IMR-90 (cell line): Measurements from ENCODE around the gene TMEM95. TPM values are rescaled to one million over a fixed set of nuclear protein-coding genes. Genes with fewer than 3 reads are reported as not detected.

ENCODE experiments used
- ATAC-seq: fragments of 200-7000 bp; cut with Tn5 transposase; 2 replicates; pipeline ENCODE4 v1.9.1; 2020; ENCODE audit warnings: low read depth, mild to moderate bottlenecking, moderate library complexity
- BruUV-seq: library from RNA; stranded (reverse); fragments of 400-500 nt; replicated peaks from 2 replicates; lab custom pipeline; 2021; lab: Mats Ljungman, UMichigan
- CTCF ChIA-PET: fragments of 300-600 bp; formaldehyde crosslinking; extraction: SDS; loops from one replicate; lab custom pipeline; 2021; ENCODE audit warnings: antibody characterized with exemption; lab: Yijun Ruan, JAX
- POLR2A ChIA-PET: fragments of 300-600 bp; sonication (Branson Sonifier 250); formaldehyde crosslinking; loops from one replicate; lab custom pipeline; 2022; ENCODE audit warnings: antibody characterized with exemption; ENCODE audit not compliant: unreplicated experiment; lab: Charles Lee
- DNase-seq: peaks from one replicate; pipeline ENCODE4 v3.0.0; 2013
- H2AFZ ChIP-seq: replicated peaks from 2 replicates; pipeline ENCODE3; 2013; ENCODE audit warnings: low read length, mild to moderate bottlenecking; ENCODE audit not compliant: poor library complexity
- H2AK5ac ChIP-seq: 2 replicates; pipeline ENCODE4 v1.6.1; 2013; ENCODE audit warnings: low read depth, low read length, inconsistent platforms
- H2AK9ac ChIP-seq: replicated peaks from 2 replicates; pipeline ENCODE3; 2013; ENCODE audit warnings: mild to moderate bottlenecking, low read depth, low read length, moderate library complexity; ENCODE audit not compliant: poor library complexity
- H2BK120ac ChIP-seq: 2 replicates; pipeline ENCODE4 v1.6.1; 2013; ENCODE audit warnings: low read depth, low read length, inconsistent platforms
- H2BK15ac ChIP-seq: 3 replicates; pipeline ENCODE4 v1.6.1; 2013; ENCODE audit warnings: low read depth, low read length, inconsistent platforms
- H2BK20ac ChIP-seq: 2 replicates; pipeline ENCODE4 v1.6.1; 2013; ENCODE audit warnings: low read depth, mild to moderate bottlenecking, inconsistent platforms, low read length, moderate library complexity
- H2BK5ac ChIP-seq: 2 replicates; pipeline ENCODE4 v1.6.1; 2013; ENCODE audit warnings: mild to moderate bottlenecking, low read depth, low read length, inconsistent platforms; ENCODE audit not compliant: poor library complexity, severe bottlenecking
- H3K14ac ChIP-seq: replicated peaks from 2 replicates; pipeline ENCODE4 v1.6.1; 2013; ENCODE audit warnings: low read depth, low read length, inconsistent platforms
- H3K18ac ChIP-seq: 2 replicates; pipeline ENCODE4 v1.6.1; 2013; ENCODE audit warnings: low read depth, low read length, control low read depth
- H3K23ac ChIP-seq: 2 replicates; pipeline ENCODE4 v1.6.1; 2013; ENCODE audit warnings: low read depth, low read length, inconsistent platforms
- H3K27ac ChIP-seq: 2 replicates; pipeline ENCODE4 v1.5.1; 2013; ENCODE audit warnings: mild to moderate bottlenecking, control low read depth, low read length; ENCODE audit not compliant: insufficient read depth
- H3K27me3 ChIP-seq: 2 replicates; pipeline ENCODE4 v1.6.1; 2013; ENCODE audit warnings: low read length; ENCODE audit not compliant: control insufficient read depth, insufficient read depth
- H3K36me3 ChIP-seq: 2 replicates; pipeline ENCODE4 v1.6.1; 2013; ENCODE audit warnings: low read length, mixed read lengths; ENCODE audit not compliant: control insufficient read depth, insufficient read depth
- H3K4ac ChIP-seq: 2 replicates; pipeline ENCODE4 v1.6.1; 2013; ENCODE audit warnings: low read depth, low read length, inconsistent platforms
- H3K4me1 ChIP-seq: 2 replicates; pipeline ENCODE4 v1.6.1; 2013; ENCODE audit warnings: low read length, mixed read lengths; ENCODE audit not compliant: control insufficient read depth, insufficient read depth
- H3K4me2 ChIP-seq: 2 replicates; pipeline ENCODE4 v1.6.1; 2013; ENCODE audit warnings: low read depth, mild to moderate bottlenecking, control low read depth, low read length, moderate library complexity
- H3K4me3 ChIP-seq: 2 replicates; pipeline ENCODE4 v1.5.1; 2013; ENCODE audit warnings: low read depth, mild to moderate bottlenecking, control low read depth, low read length, moderate library complexity; ENCODE audit not compliant: insufficient read depth
- H3K56ac ChIP-seq: 2 replicates; pipeline ENCODE4 v1.6.1; 2013; ENCODE audit warnings: low read length, inconsistent platforms; ENCODE audit not compliant: insufficient read depth; ENCODE audit errors: extremely low read depth
- H3K79me1 ChIP-seq, 2 experiments: 2 replicates each; pipeline ENCODE4 v1.6.1; 2013; ENCODE audit warnings: low read length in 2 of 2, inconsistent platforms in 1 of 2, low read depth in 1 of 2
- H3K9ac ChIP-seq: 2 replicates; pipeline ENCODE4 v1.6.1; 2013; ENCODE audit warnings: low read depth, low read length, control low read depth
- H3K9me1 ChIP-seq: 2 replicates; pipeline ENCODE4 v1.6.1; 2013; ENCODE audit warnings: low read length, inconsistent platforms; ENCODE audit not compliant: insufficient read depth
- H3K9me3 ChIP-seq: 2 replicates; pipeline ENCODE4 v1.6.1; 2013; ENCODE audit warnings: low read length; ENCODE audit not compliant: control insufficient read depth, insufficient read depth
- H4K20me1 ChIP-seq: 2 replicates; pipeline ENCODE4 v1.6.1; 2013; ENCODE audit warnings: low read length, inconsistent platforms; ENCODE audit not compliant: insufficient read depth
- H4K5ac ChIP-seq: 2 replicates; pipeline ENCODE4 v1.6.1; 2013; ENCODE audit warnings: mild to moderate bottlenecking, low read depth, low read length, control low read depth
- H4K8ac ChIP-seq, 2 experiments: 2 replicates each; pipeline ENCODE4 v1.6.1; 2013; ENCODE audit warnings: low read depth in 2 of 2, low read length in 2 of 2, control low read depth in 1 of 2, inconsistent platforms in 1 of 2
- H4K91ac ChIP-seq: 2 replicates; pipeline ENCODE4 v1.6.1; 2013; ENCODE audit warnings: low read depth, low read length, inconsistent platforms; ENCODE audit not compliant: insufficient read depth
- CHD1 ChIP-seq: IDR thresholded peaks from 2 replicates; pipeline ENCODE4 v1.6.1; 2012; ENCODE audit warnings: low read depth, low read length, improper control_type of control experiment
- MAZ ChIP-seq: IDR thresholded peaks from 2 replicates; pipeline ENCODE4 v1.6.1; 2012; ENCODE audit warnings: low read depth, mild to moderate bottlenecking, low read length, improper control_type of control experiment, moderate library complexity, borderline replicate concordance
- POLR2A ChIP-seq: IDR thresholded peaks from 2 replicates; pipeline ENCODE4 v1.6.1; 2012; ENCODE audit warnings: mild to moderate bottlenecking, low read depth, low read length
- WGBS, 2 experiments: methylation state at CpG; one replicate each; pipeline versions ENCODE4 v1.1.5 to v1.1.7; 2013; ENCODE audit warnings: missing lambda C conversion rate in 2 of 2; ENCODE audit not compliant: insufficient read length in 1 of 2; ENCODE audit errors: extremely low coverage in 2 of 2; 5-methylcytosine and 5-hydroxymethylcytosine counted together
- dilution Hi-C: fragments of 300-500 bp; cut with HindIII; formaldehyde crosslinking; loops from one replicate; pipeline ENCODE4 v1.14.3; 2018; ENCODE audit warnings: low sequenced_read_pairs; ENCODE audit not compliant: unreplicated experiment
- in situ Hi-C: fragments of 300-500 bp; cut with MboI; formaldehyde crosslinking; loops from 3 replicates; pipeline ENCODE4 v1.14.3; 2019; ENCODE audit warnings: low sequenced_read_pairs, inconsistent platforms, mixed read lengths
- intact Hi-C: fragments of 100-400 bp; cut with micrococcal nuclease; formaldehyde crosslinking; loops from 2 replicates; pipeline ENCODE4 v1.10.0; 2022
- polyA plus RNA-seq, 3 experiments: library from polyadenylated mRNA; depleted of rRNA; stranded (reverse); fragments of >200 nt; gene quantifications; 2 replicates each; pipeline ENCODE4 v1.2.3, GENCODE V29; 2012; ENCODE audit warnings: low replicate concordance in 1 of 3
- total RNA-seq: library from RNA; depleted of rRNA; stranded (reverse); fragments of >200 nt; gene quantifications from 2 replicates; pipeline ENCODE4 v1.2.3, GENCODE V29; 2012

TMEM95 gene
- total and polyA plus RNA-seq, 2 of the 4 experiments (the other 2 are of a cell fraction) = not detected

DNA sequence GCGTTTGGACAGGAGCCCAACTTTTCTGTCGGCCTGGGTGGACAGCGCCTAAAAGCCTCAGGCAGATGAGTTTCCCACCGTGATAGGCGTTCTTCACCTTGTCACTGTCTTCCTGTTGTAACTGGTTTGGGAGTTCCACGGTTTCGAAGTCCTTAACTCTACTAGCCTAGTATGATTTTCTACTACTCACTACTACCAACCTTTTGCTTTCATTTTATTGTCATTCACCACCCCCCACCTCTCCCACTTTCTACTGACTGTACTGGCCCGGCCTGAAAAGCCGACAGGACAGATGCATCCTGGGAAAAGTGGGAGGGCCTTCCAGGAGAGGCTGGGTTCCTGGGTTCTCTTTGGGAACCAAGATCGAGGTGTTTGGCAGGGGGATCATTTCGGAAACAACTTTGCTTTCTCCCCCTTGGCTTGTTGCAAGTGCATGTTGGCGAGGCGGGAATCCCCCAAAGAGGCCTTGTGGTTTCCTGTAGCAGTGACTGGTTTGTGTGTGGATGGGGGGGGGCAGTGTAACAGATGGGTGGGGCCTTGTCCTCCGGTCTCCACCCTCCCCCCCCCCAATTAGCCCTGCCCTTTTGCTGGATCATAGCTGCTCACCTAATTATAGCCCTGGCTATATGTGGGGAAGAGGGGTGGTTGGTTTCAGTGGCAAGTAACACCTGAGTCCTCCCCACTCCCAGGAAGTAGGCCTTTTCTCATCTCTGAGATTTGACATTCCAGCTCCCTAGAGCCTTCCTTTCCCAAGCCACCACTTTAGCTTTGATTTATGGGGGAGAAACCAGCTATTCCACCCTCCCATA lies 46.1 kb upstream of the TMEM95 start:
- Histone ChIP-seq H2BK20ac (no peak overlapping the region), H3K27me3 (no peaks in the 10 kb centered on the region), H3K4me1 (peaks cover 2% of the 10 kb centered on the region; the same call in 1 of the 2 replicates), H3K56ac (peak overlapping the region; percentile 76), H4K20me1 (peaks cover 54% of the 10 kb centered on the region), H3K9me1 (peaks cover 13% of the 10 kb centered on the region), H3K14ac (peak overlapping the region; percentile 50), H3K4ac (peak overlapping the region; percentile 78), H3K79me1 (peaks cover 22 to 50% of the 10 kb centered on the region in 2 experiments; a peak in 3 of 4 replicates), H3K9me3 (no peaks in the 10 kb centered on the region), H3K4me3 (peak overlapping the region; percentile 68), H3K18ac (no peak overlapping the region; the same call in 1 of the 2 replicates), H3K9ac (peak overlapping the region; percentile 77), H3K4me2 (peak overlapping the region; percentile 98), H3K27ac (peak overlapping the region; percentile 74), H2BK5ac (peak overlapping the region; percentile 87), H4K5ac (no peak overlapping the region), H3K23ac (peak overlapping the region; percentile 78; the same call in 1 of the 2 replicates), H2AK9ac (peak overlapping the region; percentile 99), H4K8ac (peak overlapping the region in 1 of 2 experiments; percentile 69; a peak in 1 of 4 replicates), H3K36me3 (peaks cover 31% of the 10 kb centered on the region), H2BK15ac (no peak overlapping the region), H4K91ac (peak overlapping the region; percentile 26), H2AFZ (peak overlapping the region; percentile 41), H2AK5ac (peak overlapping the region; percentile 87; the same call in 1 of the 2 replicates), H2BK120ac (0 out of 2 replicates have a peak overlapping the region, but pooled peaks have one; percentile 1)
- DNase-seq = peak; percentile 77
- intact Hi-C loops = no loop called here
- BruUV-seq = no TSS peak
- in situ Hi-C loops = loop anchor here (10.0 kb wide), 1 partner anchor 264 kb away; the partner anchor contains the start of gene SLC16A11
- TF ChIP-seq CHD1 (no peak), POLR2A (peak; percentile 87), MAZ (0 out of 2 replicates have a peak, but pooled peaks have one; percentile 18)
- dilution Hi-C loops = no loop called here
- ChIA-PET CTCF (interaction anchor here (0.9 kb wide), 1 partner anchor 11 kb away, joined by 3 read pairs; no protein-coding TSS in a partner anchor), POLR2A (no interaction called here)
- WGBS, 2 experiments = 0% methylated on average over 2 of the region's 14 CpGs; no CpG with 5 or more reads in 1 of the 2 experiments
- ATAC-seq = peak; percentile 30
